Common myeloid progenitor, CD34-positive (primary cell): ENCODE measurements around the gene RFFL.

Experiments
- CTCF ChIA-PET: fragments of 350-600 bp; sonication (Branson Sonifier 250); formaldehyde crosslinking; loops from one replicate; lab custom pipeline; 2021; ENCODE audit warnings: antibody characterized with exemption; lab: Charles Lee
- POLR2A ChIA-PET: fragments of 350-600 bp; sonication (Branson Sonifier 250); formaldehyde crosslinking; loops from one replicate; lab custom pipeline; 2021; ENCODE audit warnings: antibody characterized with exemption; lab: Charles Lee
- DNase-seq, 3 donors: peaks; one replicate each; pipeline versions ENCODE4 v3.0.0 to v3.0.0-alpha.2; 2013
- H3K27ac ChIP-seq, 2 experiments: 1 replicate in 1 of 2; 2 replicates in 1 of 2; pipeline ENCODE4 v1.7.0; 2013; ENCODE audit warnings: inconsistent platforms in 2 of 2, low read length in 2 of 2, mild to moderate bottlenecking in 2 of 2, low read depth in 1 of 2, moderate library complexity in 1 of 2; ENCODE audit not compliant: severe bottlenecking in 2 of 2, insufficient read depth in 1 of 2, poor library complexity in 1 of 2
- H3K27me3 ChIP-seq, 5 experiments: replicated peaks in 2 of 5; 1 replicate in 3 of 5; 2 replicates in 2 of 5; pipeline versions ENCODE4 v1.6.1 to v1.7.0; 2013; ENCODE audit warnings: low read length in 4 of 5, mild to moderate bottlenecking in 2 of 5, moderate library complexity in 2 of 5, inconsistent platforms in 1 of 5; ENCODE audit not compliant: insufficient read depth in 5 of 5, control insufficient read depth in 4 of 5
- H3K36me3 ChIP-seq, 4 experiments: 1 replicate in 2 of 4; 2 replicates in 2 of 4; pipeline versions ENCODE4 v1.6.1 to v1.7.0; 2013; ENCODE audit warnings: low read length in 3 of 4, control low read depth in 1 of 4, mild to moderate bottlenecking in 1 of 4; ENCODE audit not compliant: control insufficient read depth in 4 of 4, insufficient read depth in 4 of 4
- H3K4me1 ChIP-seq, 4 experiments: 1 replicate in 3 of 4; 2 replicates in 1 of 4; pipeline versions ENCODE4 v1.6.1 to v1.7.1; 2013; ENCODE audit warnings: low read length in 3 of 4, mild to moderate bottlenecking in 3 of 4, control low read depth in 1 of 4, inconsistent platforms in 1 of 4, moderate library complexity in 1 of 4; ENCODE audit not compliant: control insufficient read depth in 4 of 4, insufficient read depth in 4 of 4; ENCODE audit errors: control extremely low read depth in 1 of 4
- H3K4me3 ChIP-seq, 7 experiments: 1 replicate in 4 of 7; 2 replicates in 3 of 7; pipeline versions ENCODE4 v1.5.1 to v1.7.0; 2013; ENCODE audit warnings: mild to moderate bottlenecking in 7 of 7, low read length in 6 of 7, moderate library complexity in 6 of 7, inconsistent platforms in 2 of 7, low read depth in 2 of 7, control low read depth in 1 of 7; ENCODE audit not compliant: insufficient read depth in 4 of 7, control insufficient read depth in 1 of 7; ENCODE audit errors: extremely low read depth in 1 of 7
- H3K9me3 ChIP-seq, 5 experiments: 1 replicate in 4 of 5; 2 replicates in 1 of 5; pipeline versions ENCODE4 v1.6.1 to v1.7.1; 2013; ENCODE audit warnings: low read length in 4 of 5, mild to moderate bottlenecking in 2 of 5, inconsistent platforms in 1 of 5, low read depth in 1 of 5, moderate library complexity in 1 of 5; ENCODE audit not compliant: control insufficient read depth in 4 of 5, insufficient read depth in 2 of 5; ENCODE audit errors: control extremely low read depth in 1 of 5
- WGBS: methylation state at CpG from one replicate; pipeline ENCODE4 v1.1.5; 2013; ENCODE audit not compliant: insufficient coverage; 5-methylcytosine and 5-hydroxymethylcytosine counted together

Gene RFFL

GRCh38 chr17:34998205-34998604 is 65.3 kb downstream of the RFFL start:
- CTCF ChIA-PET, result interaction anchor here (0.7 to 10.7 kb wide), 19 partner anchors 9 to 130 kb away, joined by 3 to 156 read pairs (median 6); partner anchors contain the start of genes FNDC8, RAD51D and RFFL
- peaks cover 24 to 88% (median 60%) of the 10 kb centered on the region in 4 experiments for H3K36me3 ChIP-seq
- H3K27me3 ChIP-seq, result no peaks in the 10 kb centered on the region
- no peaks in the 10 kb centered on the region for H3K9me3 ChIP-seq
- no peak overlapping the region for H3K4me3 ChIP-seq
- peaks cover 0 to 3% (median 2%) of the 10 kb centered on the region in 4 experiments for H3K4me1 ChIP-seq
- no peak overlapping the region for H3K27ac ChIP-seq
- 29% methylated on average over 4 of the region's 5 CpGs for WGBS
- POLR2A ChIA-PET, result interaction anchor here (0.9 kb wide), 1 partner anchor 91 kb away, joined by 3 read pairs; no protein-coding TSS in a partner anchor
- peak; percentile 71 to 85 (median 81) for DNase-seq

- CTCF ChIA-PET, result interaction anchor here (0.9 to 10.7 kb wide), 14 partner anchors 9 to 121 kb away, joined by 3 to 156 read pairs (median 5); partner anchors contain the start of genes FNDC8, RAD51D and RFFL
- DNase-seq, result no peak
- H3K36me3 ChIP-seq, result peaks cover 24 to 90% (median 61%) of the 10 kb centered on the region in 4 experiments
- POLR2A ChIA-PET, result no interaction called here
- H3K9me3 ChIP-seq, result no peaks in the 10 kb centered on the region
- no peak overlapping the region for H3K4me3 ChIP-seq
- H3K27me3 ChIP-seq, result no peaks in the 10 kb centered on the region
- H3K4me1 ChIP-seq, result peaks cover 0 to 7% (median 4%) of the 10 kb centered on the region in 4 experiments
- WGBS, result 96% methylated on average over 11 of the region's 11 CpGs
- H3K27ac ChIP-seq, result no peak overlapping the region
These were observed 66.1 kb downstream of the RFFL start for GRCh38 chr17:34997355-34997862.

GRCh38 chr17:34996422-34997285 is 66.9 kb downstream of the RFFL start:
- ChIA-PET CTCF (interaction anchor here (0.8 to 10.7 kb wide), 13 partner anchors 9 to 129 kb away, joined by 3 to 156 read pairs (median 5); partner anchors contain the start of genes FNDC8, RAD51D and RFFL), POLR2A (interaction anchor here (0.9 kb wide), 1 partner anchor 14 kb away, joined by 3 read pairs; no protein-coding TSS in a partner anchor)
- H3K4me3 ChIP-seq, result no peak overlapping the region
- peaks cover 0 to 8% (median 5%) of the 10 kb centered on the region in 4 experiments for H3K4me1 ChIP-seq
- peaks cover 25 to 90% (median 63%) of the 10 kb centered on the region in 4 experiments for H3K36me3 ChIP-seq
- H3K9me3 ChIP-seq, result no peaks in the 10 kb centered on the region
- no peak for DNase-seq
- no peak overlapping the region for H3K27ac ChIP-seq
- 97% methylated on average over 3 of the region's 3 CpGs for WGBS
- no peaks in the 10 kb centered on the region for H3K27me3 ChIP-seq

GRCh38 chr17:34993031-34993430 is 70.5 kb downstream of the RFFL start:
- H3K4me1 ChIP-seq, result peaks cover 0 to 14% (median 4%) of the 10 kb centered on the region in 4 experiments
- H3K27me3 ChIP-seq, result no peaks in the 10 kb centered on the region
- H3K4me3 ChIP-seq, result no peak overlapping the region
- peaks cover 32 to 93% (median 69%) of the 10 kb centered on the region in 4 experiments for H3K36me3 ChIP-seq
- H3K27ac ChIP-seq, result no peak overlapping the region
- ChIA-PET CTCF (interaction anchor here (1.2 to 10.7 kb wide), 3 partner anchors 9 to 126 kb away, joined by 3 to 156 read pairs (median 15); partner anchors contain the start of genes FNDC8 and RAD51D), POLR2A (no interaction called here)
- no peaks in the 10 kb centered on the region for H3K9me3 ChIP-seq
- 59% methylated on average over 2 of the region's 2 CpGs for WGBS
- no peak for DNase-seq

GRCh38 chr17:34991606-34992005 is 71.9 kb downstream of the RFFL start:
- Histone ChIP-seq H3K27ac (no peak overlapping the region), H3K27me3 (no peaks in the 10 kb centered on the region), H3K9me3 (no peaks in the 10 kb centered on the region), H3K4me3 (no peak overlapping the region), H3K36me3 (peaks cover 36 to 89% (median 68%) of the 10 kb centered on the region in 4 experiments), H3K4me1 (peaks cover 0 to 14% (median 4%) of the 10 kb centered on the region in 4 experiments)
- ChIA-PET CTCF (interaction anchor here (1.0 to 3.8 kb wide), 7 partner anchors 11 to 128 kb away, joined by 3 to 20 read pairs (median 4); partner anchors contain the start of genes LIG3 and RAD51D), POLR2A (interaction anchor here (0.9 kb wide), 1 partner anchor 9 kb away, joined by 3 read pairs; no protein-coding TSS in a partner anchor)
- DNase-seq, result no peak
- 93% methylated on average over 2 of the region's 3 CpGs for WGBS

GRCh38 chr17:34990921-34991365 is 72.6 kb downstream of the RFFL start:
- H3K4me3 ChIP-seq, result no peak overlapping the region
- H3K36me3 ChIP-seq, result peaks cover 37 to 87% (median 63%) of the 10 kb centered on the region in 4 experiments
- ChIA-PET CTCF (interaction anchor here (1.2 to 3.8 kb wide), 7 partner anchors 10 to 128 kb away, joined by 3 to 20 read pairs (median 4); partner anchors contain the start of genes LIG3, RAD51D and RFFL), POLR2A (interaction anchor here (0.9 kb wide), 1 partner anchor 9 kb away, joined by 3 read pairs; no protein-coding TSS in a partner anchor)
- H3K27ac ChIP-seq, result no peak overlapping the region
- peaks cover 0 to 14% (median 4%) of the 10 kb centered on the region in 4 experiments for H3K4me1 ChIP-seq
- no peaks in the 10 kb centered on the region for H3K27me3 ChIP-seq
- peak in 1 of 3 donors; percentile 24 for DNase-seq
- WGBS, result 98% methylated on average over 6 of the region's 6 CpGs
- H3K9me3 ChIP-seq, result no peaks in the 10 kb centered on the region
